Psoas muscle (tissue), 8 donors: ENCODE data around the gene SLC25A10. TPM values are rescaled to one million over a fixed set of nuclear protein-coding genes. Genes with fewer than 3 reads are reported as not detected.

Source experiments
- ATAC-seq, 4 donors: fragments of 200-7000 bp; cut with Tn5 transposase; one replicate each; pipeline ENCODE4 v1.9.1; 2020; ENCODE audit warnings: moderate library complexity in 3 of 4, mild to moderate bottlenecking in 2 of 4
- DNase-seq, 2 donors: peaks; one replicate each; pipeline ENCODE4 v3.0.0-alpha.2; 2020
- H3K27ac ChIP-seq: fragments of 200-600 bp; one replicate; pipeline ENCODE4 v1.8.0; 2022
- H3K27me3 ChIP-seq, 3 donors: fragments of 200-600 bp in 1 of 3; one replicate each; pipeline versions ENCODE4 v1.6.1 to v1.8.0; 2013 to 2022; ENCODE audit warnings: low read length in 2 of 3, mild to moderate bottlenecking in 2 of 3, moderate library complexity in 1 of 3; ENCODE audit not compliant: insufficient read depth in 3 of 3
- H3K36me3 ChIP-seq, 2 donors: fragments of 200-600 bp in 1 of 2; one replicate each; pipeline versions ENCODE4 v1.6.1 to v1.8.0; 2013 to 2022; ENCODE audit warnings: low read depth in 1 of 2, mild to moderate bottlenecking in 1 of 2, moderate library complexity in 1 of 2; ENCODE audit not compliant: insufficient read depth in 1 of 2
- H3K4me1 ChIP-seq: fragments of 200-600 bp; one replicate; pipeline ENCODE4 v1.8.0; 2022
- H3K4me3 ChIP-seq: fragments of 200-600 bp; one replicate; pipeline ENCODE4 v1.8.0; 2022; ENCODE audit warnings: mild to moderate bottlenecking
- H3K9me3 ChIP-seq: fragments of 200-600 bp; one replicate; pipeline ENCODE4 v1.8.0; 2022
- CTCF ChIP-seq: fragments of 200-600 bp; IDR thresholded peaks from one replicate; pipeline ENCODE4 v1.8.0; 2022; ENCODE audit warnings: antibody characterized with exemption
- WGBS, 3 donors: extraction: QIAGEN DNeasy Blood & Tissue Kit; methylation state at CpG; one replicate each; pipeline versions ENCODE4 v1.1.6 to v1.1.7; 2013; 5-methylcytosine and 5-hydroxymethylcytosine counted together
- intact Hi-C, 2 donors: fragments of 100-400 bp; cut with DNase I; formaldehyde crosslinking; loops; one replicate each; pipeline versions ENCODE4 v1.11.0 to v1.14.2; 2022
- polyA plus RNA-seq, 3 donors: library from polyadenylated mRNA; stranded (reverse); fragments of 200-250 nt; gene quantifications; one replicate each; pipeline ENCODE4 v1.2.3, GENCODE V29; 2013
- total RNA-seq, 4 donors: library from RNA; stranded (reverse); fragmentation: NEBNext Ultra II Directional in 2 of 4; extraction: Animal tissue kit (Norgen Biotek cat#: 25700) in 2 of 4; gene quantifications; one replicate each; pipeline versions ENCODE4 v1.2.1 to v1.2.4, GENCODE V29; 2021 to 2023
- donor health status: healthy with polysubstance abuse.
- donor health status: DM: no; HTN: no; CAD: no; lungs with moderate emphysema.
- donor health status: Bipolar disorder and iron deficiency.
- donor health status: healthy.
- donor health status: DM: yes; HTN: yes; CAD: no.
- donor health status: DM: no; HTN: no; CAD: no.
- donor health status: DM: no; HTN: no; CAD: no.
- donor health status: DM: yes; HTN: yes; CAD: no.

The SLC25A10 gene
- total and polyA plus RNA-seq, 7 donors: 2.4 to 7.0 (median 5.9) TPM

- Histone ChIP-seq H3K9me3 (no peaks in the 10 kb centered on the region), H3K4me3 (peak overlapping the region; percentile 73), H3K4me1 (peaks cover 26% of the 10 kb centered on the region), H3K36me3 (peaks cover 0 to 9% of the 10 kb centered on the region in 2 donors), H3K27ac (peak overlapping the region; percentile 86), H3K27me3 (no peaks in the 10 kb centered on the region)
- no peak for DNase-seq
- TF ChIP-seq CTCF: no peak
- peak; percentile 10 to 24 (median 12) for ATAC-seq
- 3 to 4% (median 3%) methylated on average over 20 to 41 of the region's 41 CpGs for WGBS, 3 donors
- intact Hi-C loops: no loop called here
Observed at GRCh38 chr17:81712468-81713003, 452 bp downstream of the SLC25A10 start.

GRCh38 chr17:81713004-81713555 lies 996 bp downstream of the SLC25A10 start:
- Histone ChIP-seq H3K4me3 (peak overlapping the region; percentile 73), H3K9me3 (no peaks in the 10 kb centered on the region), H3K27me3 (no peaks in the 10 kb centered on the region), H3K27ac (no peak overlapping the region), H3K4me1 (peaks cover 26% of the 10 kb centered on the region), H3K36me3 (peaks cover 0 to 3% of the 10 kb centered on the region in 2 donors)
- WGBS, 3 donors: 31 to 45% (median 39%) methylated on average over 18 of the region's 18 CpGs
- no peak for ATAC-seq
- no peak for TF ChIP-seq CTCF
- intact Hi-C loops: no loop called here
- peak in 1 of 2 donors; percentile 9 for DNase-seq

GRCh38 chr17:81713556-81714411 lies 1.7 kb downstream of the SLC25A10 start:
- peak overlapping the region; percentile 73 for H3K4me3 ChIP-seq

GRCh38 chr17:81714412-81715106 lies 2.5 kb downstream of the SLC25A10 start:
- DNase-seq: peak in 1 of 2 donors; percentile 38
- peaks cover 26% of the 10 kb centered on the region for H3K4me1 ChIP-seq
- intact Hi-C loops: no loop called here
- no peak overlapping the region for H3K4me3 ChIP-seq
- no peaks in the 10 kb centered on the region for H3K27me3 ChIP-seq
- H3K27ac ChIP-seq: no peak overlapping the region
- no peak for ATAC-seq
- 93 to 94% (median 94%) methylated on average over 39 of the region's 39 CpGs for WGBS, 3 donors
- H3K9me3 ChIP-seq: no peaks in the 10 kb centered on the region
- TF ChIP-seq CTCF: no peak
- H3K36me3 ChIP-seq: no peaks in the 10 kb centered on the region

More at GRCh38 chr17:81713556-81714411, 1.7 kb downstream of the SLC25A10 start:
- Histone ChIP-seq H3K36me3 (no peaks in the 10 kb centered on the region), H3K27me3 (no peaks in the 10 kb centered on the region), H3K9me3 (no peaks in the 10 kb centered on the region), H3K27ac (no peak overlapping the region), H3K4me1 (peaks cover 26% of the 10 kb centered on the region)
- DNase-seq (peak in 1 of 2 donors; percentile 18), ATAC-seq (no peak)
- 71 to 73% (median 73%) methylated on average over 34 to 36 of the region's 36 CpGs for WGBS, 3 donors
- intact Hi-C loops: no loop called here
- TF ChIP-seq CTCF: no peak
